NCI-H2029 (cell line): ENCODE measurements around the gene TMEM223.
"Not testable (repeated sequence)": the region's sequence is repeated elsewhere in the genome, so short reads cannot be mapped to it uniquely, and the experiment has no call there.

ENCODE experiments used
- DNase-seq: peaks from one replicate; lab custom pipeline; 2025; lab: John Stamatoyannopoulos, UW

TMEM223 gene

DNA sequence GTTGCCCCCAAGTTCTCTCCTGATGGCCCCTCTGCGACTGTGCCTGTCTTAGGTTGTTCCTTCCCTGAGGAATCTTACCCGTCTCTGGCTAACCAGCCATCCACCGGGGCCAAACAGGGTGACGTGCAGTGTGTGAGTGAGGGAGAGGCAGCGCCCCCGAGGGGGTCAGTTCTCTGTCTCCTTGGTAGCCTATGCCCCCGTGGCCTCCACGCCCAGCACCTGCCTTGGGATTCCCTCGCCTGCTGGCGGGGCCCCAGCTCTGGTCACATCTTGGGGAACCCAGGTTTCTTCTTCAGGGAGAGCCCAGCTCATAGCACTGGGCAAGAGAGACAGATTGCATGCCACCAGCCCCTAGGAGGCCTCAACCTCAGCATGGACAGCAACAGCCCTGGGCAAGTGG, 7.7 kb upstream of the TMEM223 start:
- no peak for DNase-seq

- no peak for DNase-seq
Measured at GRCh38 chr11:62796281-62796680, 4.5 kb upstream of the TMEM223 start.

- no peak for DNase-seq
Measured at GRCh38 chr11:62794201-62794775, 2.5 kb upstream of the TMEM223 start.

- DNase-seq: no peak
Measured at GRCh38 chr11:62792202-62792575, 383 bp upstream of the TMEM223 start.

DNA sequence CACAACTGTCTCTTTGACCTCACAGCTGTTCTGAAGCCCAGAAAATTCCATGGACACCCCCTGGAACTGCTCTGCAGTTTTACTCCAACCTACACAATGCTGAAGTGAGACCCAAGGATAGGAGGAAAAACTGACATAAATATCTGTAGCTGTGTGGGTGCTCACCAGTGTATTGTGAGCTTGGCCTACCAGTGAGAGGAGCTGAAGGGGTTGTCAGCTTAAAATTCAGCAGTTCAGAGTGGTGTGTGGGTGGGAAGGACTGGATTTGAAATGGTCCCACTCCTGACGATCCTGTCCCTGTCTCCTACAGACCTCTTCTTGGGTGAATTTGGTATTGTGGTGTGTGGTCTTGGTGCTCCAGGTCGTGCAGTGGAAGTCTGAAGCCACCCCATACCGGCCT, 2.2 kb downstream of the TMEM223 start:
- no peak for DNase-seq

GRCh38 chr11:62788991-62789390, 2.8 kb downstream of the TMEM223 start:
- no peak for DNase-seq

DNA sequence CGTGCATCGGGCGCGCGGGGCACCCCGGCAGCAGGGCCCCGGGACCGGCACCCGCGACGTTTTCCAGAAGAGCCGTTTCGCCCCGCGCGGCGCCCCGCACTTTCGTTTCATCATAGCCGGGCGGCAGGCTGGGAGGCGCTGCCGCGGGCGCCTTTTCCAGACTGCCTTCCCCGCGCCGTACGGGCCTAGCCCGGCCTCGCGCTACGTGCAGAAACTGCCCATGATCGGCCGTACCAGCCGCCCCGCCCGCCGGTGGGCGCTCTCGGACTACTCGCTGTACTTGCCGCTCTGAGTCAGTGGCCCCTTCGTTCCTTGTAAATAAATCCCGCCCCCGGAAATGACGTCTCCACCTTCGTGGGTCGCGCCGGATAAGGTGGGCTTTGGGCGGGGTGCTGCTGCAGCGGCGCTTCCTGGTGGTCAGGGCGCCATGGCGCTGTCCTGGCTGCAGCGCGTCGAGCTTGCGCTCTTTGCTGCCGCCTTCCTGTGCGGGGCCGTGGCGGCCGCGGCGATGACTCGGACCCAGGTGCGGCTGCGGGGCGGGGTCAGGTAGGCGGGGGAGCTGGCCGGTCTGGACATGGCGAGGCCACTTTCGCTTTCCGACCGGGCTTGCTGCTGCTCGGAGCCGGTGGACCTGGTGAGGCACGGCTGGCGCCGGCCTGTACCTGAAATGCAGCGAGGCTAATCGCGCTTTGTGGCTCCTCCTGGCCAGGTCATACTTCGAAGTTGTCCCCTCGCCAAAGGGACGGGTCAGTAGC, 4.6 kb downstream of the TMEM223 start, which contains the start of gene TMEM179B:
TSS of gene TMEM179B (plus strand) at position 398 of the 755 bp plus-strand sequence. CDS start at position 428, 30 bp downstream.
- peak; percentile 99 for DNase-seq

DNA sequence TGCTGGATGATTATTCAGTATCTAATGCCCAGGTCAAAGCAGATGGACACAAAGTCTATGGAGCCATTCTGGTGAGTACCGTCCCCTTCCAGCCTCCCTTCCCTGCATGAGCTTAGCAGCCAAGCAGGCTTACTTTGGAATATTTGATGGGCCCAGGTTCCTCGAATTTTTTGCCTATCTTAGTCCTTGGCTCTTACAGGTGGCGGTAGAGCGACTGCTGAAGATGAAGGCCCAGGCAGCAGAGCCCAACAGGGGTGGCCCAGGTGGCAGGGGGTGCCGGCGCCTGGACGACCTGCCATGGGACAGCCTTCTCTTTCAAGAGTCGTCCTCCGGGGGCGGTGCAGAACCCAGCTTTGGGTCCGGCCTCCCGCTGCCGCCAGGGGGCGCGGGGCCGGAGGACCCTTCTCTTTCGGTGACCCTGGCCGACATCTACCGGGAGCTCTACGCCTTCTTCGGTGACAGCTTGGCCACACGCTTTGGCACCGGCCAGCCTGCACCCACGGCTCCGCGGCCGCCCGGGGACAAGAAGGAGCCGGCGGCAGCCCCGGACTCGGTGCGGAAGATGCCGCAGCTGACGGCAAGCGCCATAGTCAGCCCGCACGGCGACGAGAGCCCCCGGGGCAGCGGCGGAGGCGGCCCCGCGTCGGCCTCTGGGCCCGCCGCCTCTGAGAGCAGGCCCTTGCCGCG, 5.3 kb downstream of the TMEM223 start:
- peak; percentile 72 for DNase-seq

DNA sequence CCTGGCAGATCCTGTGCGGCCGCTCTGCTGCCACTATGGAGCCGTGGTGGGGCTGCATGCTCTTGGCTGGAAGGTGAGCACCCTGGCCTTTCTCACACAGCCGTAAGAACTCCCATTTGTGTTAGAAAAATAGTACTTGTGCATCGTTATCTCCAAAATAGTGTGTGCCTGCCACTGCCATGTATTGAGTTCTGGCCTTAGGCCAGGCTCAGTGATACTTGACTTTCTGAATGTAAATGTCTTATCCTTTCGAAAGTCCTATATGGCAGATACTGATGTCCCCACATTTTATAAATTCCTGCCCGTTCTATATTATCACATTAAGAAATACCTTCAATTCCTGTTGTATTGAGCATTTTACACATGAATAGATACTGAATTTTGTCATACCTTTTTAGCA, 9.1 kb downstream of the TMEM223 start:
- no peak for DNase-seq

- no peak for DNase-seq
Measured at GRCh38 chr11:62778441-62778840, 13.4 kb downstream of the TMEM223 start.

- no peak for DNase-seq
Measured at GRCh38 chr11:62777389-62777788, 14.4 kb downstream of the TMEM223 start.

DNA sequence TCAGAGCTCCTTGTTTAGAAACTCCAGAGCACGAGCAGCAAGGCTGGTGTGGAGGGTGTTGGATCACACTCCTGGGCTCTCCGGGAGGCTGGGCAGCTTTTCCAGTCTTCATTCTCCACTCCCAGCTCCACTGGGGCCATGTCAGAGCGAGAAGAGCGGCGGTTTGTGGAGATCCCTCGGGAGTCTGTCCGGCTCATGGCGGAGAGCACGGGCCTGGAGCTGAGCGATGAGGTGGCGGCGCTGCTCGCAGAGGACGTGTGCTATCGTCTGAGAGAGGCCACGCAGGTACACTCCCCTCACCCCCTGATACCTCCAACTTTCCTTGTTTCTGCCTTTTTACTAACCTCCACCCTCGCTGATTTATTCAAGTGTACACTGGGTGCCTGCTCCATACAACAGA, 16.2 kb downstream of the TMEM223 start:
- no peak for DNase-seq

DNA sequence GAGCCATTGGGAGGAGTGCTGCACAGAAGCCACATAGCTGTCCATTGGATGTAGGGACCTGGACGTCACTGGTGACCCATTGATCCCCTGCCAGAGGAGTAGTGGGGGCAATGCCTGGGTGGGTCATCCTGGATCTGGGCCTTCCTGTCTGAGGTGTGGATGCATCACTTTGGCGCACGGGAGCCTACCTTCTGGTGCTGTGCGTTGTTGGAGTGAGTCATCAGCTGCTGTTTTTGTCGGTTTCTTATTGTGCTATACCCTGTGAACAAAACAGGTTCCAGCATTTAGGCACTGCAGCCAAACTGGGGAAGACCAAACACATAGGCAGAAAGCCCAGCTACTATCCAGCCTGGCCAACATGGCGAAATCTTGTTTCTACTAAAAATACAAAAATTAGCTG, 17.4 kb downstream of the TMEM223 start:
- DNase-seq: no peak

- DNase-seq: peak; percentile 98
Measured at GRCh38 chr11:62771144-62772021, 20.4 kb downstream of the TMEM223 start, which contains the start of gene TAF6L. Gene TAF6L (plus strand): TSS chr11:62771396. CDS start chr11:62775784, 4,388 bp downstream.

DNA sequence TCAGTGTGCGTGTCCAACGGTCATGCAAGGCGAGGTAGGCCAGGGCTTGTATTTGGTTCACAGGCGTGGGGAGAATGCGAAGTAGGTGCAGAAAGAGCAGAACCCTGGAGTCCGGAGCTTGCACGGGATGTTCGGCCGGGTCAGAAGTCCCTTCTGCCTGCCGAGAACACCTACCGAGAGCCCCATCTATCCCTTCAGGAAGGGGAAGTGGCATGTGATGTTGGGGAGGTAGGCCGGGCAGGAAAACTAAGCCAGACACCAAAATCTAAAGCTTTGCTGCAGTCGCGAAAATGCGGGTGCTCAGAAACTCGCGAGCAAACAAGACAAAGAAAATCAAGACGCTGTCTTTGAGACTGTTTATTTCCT, 21.0 kb downstream of the TMEM223 start:
- no peak for DNase-seq

DNA sequence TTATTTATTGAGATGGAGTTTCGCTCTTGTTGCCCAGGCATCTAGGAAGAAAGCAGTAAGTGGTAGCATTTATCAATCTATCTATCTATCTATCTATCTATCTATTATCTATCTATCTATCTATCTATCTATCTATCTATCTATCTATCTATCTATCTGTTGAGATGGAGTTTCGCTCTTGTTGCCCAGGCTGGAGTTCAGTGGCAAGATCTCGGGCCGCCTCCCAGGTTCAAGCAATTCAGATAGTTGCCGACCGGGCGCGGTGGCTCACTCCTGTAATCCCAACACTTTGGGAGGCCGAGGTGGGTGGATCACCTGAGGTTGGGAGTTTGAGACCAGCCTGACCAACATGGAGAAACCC, 31.0 kb downstream of the TMEM223 start:
- DNase-seq: not testable (repeated sequence)

GRCh38 chr11:62757846-62758788, 33.7 kb downstream of the TMEM223 start:
- DNase-seq: no peak

DNA sequence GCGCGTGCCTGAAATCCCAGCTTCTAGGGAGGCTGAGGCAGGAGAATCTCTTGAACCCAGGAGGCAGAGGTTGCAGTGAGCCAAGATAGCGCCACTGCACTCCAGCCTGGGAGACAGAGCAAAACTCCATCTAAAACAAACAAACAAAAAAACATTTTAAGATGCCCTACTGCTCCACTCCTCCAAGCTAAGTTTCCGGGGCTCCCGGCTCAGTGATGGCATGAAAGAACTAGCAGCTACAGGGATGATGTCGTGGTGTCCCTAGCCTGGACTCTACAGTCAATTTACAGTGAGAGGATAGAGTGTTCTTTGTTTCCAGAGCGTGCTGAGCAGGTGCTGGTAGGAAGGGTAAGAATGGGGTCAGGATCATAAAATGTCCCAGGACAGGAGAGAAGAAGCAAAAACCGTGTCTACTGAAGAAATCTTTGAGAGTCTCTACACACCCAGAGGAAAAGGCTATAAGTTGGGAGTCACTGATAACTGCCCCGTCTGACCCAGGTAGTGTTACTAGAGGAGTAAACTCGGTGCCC, 36.7 kb downstream of the TMEM223 start:
- no peak for DNase-seq

DNA sequence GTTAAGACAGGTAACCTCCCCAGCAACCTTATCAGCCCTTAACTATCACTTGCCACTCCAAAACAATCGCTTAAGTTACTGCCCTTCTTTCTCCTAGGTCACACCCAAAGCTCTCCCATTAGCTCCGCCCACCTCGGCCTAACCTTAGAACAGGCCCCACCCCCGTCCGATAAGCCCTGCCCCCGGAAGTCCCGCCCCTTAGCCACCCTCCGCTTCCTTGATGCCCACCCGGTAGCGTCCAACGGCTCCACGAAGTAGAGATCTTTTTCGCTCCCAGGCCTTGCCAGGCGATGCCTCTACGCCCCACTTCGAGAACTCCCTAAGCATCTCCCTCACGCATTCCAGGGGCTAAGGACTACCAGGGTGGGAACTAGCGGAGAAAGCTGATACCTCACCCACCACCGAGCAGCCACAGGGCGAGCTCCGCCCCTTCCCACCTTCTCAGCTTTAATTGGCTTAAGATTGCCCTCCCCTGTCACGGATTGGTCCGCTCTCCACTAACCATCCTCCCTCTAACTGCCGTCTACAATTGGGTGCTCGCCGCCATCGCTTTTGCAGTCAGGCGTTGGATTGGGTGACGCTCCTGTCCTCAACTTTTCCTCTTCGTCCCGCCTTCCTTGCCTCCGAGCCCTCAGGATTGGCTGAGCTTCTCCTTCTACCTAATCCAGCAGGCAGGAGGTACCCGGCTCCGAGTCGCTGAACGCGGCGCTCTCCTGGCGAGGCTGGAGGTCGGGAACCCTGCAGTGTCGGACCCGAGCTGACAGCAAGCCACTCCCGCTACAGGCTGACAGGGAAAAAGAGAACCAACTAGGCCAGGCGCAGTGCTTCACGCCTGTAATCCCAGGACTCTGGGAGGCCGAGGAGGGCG, 37.8 kb downstream of the TMEM223 start, which contains the start of gene ZBTB3:
TSS of gene ZBTB3 (minus strand) at position 425 of the 868 bp plus-strand sequence. CDS start 496 bp downstream, outside the sequence.
- DNase-seq: peak; percentile 99
